GM12874 (cell line): ENCODE data around the gene ADCY9.

Experiments
- CTCF ChIP-seq: IDR thresholded peaks from 2 replicates; pipeline ENCODE4 v1.5.1; 2011; ENCODE audit warnings: low read depth, mild to moderate bottlenecking, control low read depth, low read length, moderate library complexity; ENCODE audit not compliant: insufficient read depth

ADCY9 gene

GRCh38 chr16:4089811-4090301 lies 26.4 kb downstream of the ADCY9 start:
- TF ChIP-seq CTCF, result no peak

DNA sequence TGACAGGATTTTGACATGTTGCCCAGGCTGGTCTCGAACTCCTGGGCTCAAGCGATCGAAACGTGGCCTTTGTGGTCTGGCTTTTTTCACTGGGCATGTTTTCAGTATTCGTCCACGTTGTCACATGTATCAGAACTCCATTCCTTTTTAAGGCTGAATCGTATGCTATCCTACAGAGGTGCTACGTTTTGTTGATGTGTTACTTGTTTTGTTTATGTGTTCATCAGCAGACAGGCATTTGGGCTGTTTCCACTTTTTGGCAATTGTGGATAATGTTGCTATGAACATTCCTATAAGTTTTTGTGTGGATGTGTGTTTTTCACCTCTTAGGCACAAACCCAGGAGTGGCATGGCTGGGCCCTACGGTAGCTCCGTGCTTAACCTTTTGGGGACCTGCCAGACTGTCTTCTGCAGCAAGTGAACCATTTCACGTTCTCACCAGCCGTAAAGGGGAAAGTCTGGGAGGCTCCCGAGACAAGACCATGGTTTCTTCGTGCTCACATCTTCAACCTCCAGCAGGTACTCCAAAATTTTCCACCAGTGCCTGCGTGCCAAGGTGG lies 26.9 kb downstream of the ADCY9 start:
- no peak for TF ChIP-seq CTCF

DNA sequence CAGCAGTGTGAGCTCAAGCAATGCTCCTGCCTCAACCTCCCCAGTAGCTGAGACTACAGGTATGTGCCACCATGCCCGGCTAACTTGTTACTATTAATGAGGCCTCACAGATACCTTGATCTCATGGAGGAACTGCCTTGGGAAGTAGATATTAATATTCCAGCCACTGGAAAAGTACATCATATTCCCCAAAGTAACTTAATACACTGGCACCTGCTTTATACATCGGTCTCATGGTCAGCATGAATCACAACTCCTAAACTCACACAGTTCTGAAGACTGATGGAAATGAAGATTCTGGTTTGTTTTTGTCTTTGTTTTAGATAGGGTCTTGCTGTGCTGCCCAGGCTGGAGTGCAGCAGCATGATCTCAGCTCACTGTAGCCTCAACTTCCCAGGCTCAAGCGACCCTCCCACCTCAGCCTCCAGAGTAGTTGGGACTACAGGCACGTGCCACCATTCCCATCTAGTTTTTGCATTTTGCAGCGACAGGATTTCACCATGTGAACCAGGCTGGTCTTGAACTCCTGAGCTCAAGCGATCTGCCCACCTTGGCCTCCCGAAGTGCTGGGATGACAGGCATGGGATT lies 28.2 kb downstream of the ADCY9 start:
- no peak for TF ChIP-seq CTCF

DNA sequence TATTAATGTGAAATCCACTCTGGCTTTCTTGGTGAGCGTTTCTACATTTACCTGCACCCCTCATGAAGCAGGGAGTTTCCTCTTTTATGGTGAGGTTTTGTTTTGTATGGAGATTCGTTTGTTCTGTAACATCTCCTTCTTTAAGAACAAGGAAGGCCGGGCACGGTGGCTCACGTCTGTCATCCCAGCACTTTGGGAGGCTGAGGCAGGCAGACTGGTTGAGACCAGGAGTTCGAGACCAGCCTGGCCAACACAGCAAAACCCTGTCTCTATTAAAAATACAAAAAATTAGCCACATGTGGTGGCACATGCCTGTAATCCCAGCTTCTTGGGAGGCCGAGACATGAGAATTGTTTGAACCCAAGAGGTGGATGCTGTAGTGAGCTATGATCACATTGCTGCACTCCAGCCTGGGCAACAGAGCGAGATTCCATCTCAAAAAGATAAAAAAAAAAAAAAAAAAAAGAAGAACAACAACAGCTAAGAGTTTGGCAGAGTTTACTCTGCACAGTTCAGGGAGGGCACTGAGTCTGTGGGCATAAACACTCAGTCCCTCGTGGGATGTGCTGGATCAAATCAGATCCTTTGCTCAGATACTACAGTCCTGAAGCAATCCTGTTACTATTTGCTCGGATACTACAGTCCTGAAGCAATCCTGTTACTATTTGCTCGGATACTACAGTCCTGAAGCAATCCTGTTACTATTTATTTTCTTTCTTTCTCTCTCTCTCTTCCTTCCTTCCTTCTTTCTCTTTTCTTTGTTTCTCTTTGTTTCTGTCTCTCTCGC lies 28.9 kb downstream of the ADCY9 start:
- no peak for TF ChIP-seq CTCF

DNA sequence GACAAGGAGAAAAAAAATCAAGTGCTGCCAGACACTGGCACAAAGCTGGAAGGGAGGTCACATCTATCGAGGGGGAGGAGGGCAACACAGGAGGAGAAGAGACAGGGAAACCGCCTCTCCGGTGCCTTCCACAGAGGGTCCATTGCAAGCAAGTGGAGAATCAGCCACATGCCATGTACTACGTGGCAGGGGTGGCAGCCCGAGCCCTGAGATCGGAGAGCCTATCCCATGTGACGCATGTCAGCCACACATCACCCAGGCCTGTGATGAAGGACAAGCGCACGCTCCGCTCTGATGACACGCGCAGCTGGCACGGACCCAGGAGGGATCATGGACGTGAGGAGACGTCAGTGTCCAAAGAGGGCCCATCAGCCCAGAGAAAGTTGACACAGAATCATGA lies 30.1 kb downstream of the ADCY9 start:
- no peak for TF ChIP-seq CTCF

DNA sequence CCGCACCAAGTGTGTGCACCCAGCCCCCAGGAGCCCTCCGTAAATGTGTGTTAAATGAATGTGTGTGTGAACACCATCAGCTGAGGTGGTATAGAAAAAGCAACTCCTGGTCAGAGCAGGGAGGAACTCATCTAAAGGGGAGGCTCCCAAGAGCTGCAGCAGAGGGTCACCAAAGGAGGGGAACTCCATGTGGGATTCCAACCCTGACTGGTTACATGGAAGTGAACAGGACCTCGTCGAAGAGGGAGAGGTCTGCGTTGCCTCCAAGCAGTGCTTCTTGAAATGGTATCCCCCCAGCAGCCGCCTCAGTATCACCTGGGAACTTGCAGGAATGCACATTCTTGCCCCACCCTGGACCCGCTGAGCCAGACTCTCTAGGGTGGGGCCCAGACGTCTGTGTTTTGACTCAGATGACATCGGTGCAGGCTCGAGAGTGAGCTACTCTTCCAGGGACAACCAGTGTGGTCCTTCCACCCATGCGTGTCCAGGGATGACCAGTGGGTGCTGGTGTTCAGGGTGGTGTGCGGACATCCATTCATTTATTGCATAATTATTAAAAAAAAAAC lies 30.8 kb downstream of the ADCY9 start:
- no peak for TF ChIP-seq CTCF

DNA sequence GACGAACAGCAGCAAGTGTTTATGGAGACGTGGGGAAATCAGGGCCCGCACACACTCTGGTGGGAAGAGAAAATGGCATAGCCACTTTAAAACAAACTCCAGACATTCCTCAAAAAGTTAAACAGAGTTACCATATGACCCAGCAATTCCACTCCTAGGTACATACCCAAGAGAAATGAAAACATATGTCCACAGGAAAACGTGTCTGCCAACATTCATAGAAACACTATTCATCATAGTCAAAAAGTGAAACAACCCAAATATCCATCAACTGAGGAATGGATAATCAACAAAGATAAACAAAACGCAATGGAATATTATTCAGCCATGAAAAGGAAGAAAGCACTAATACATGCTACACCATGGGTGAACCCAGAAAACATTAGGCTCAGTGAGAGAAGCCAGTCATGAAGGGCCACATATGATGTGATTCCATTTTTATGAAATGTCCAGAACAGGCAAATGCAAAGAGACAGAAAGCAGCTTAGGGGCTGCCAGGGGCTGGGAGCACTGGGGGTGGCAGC lies 32.8 kb downstream of the ADCY9 start:
- TF ChIP-seq CTCF, result no peak
